HG03575 (cell line): Measurements from ENCODE around the gene MGAT5.
"Not testable (repeated sequence)": the region's sequence is repeated elsewhere in the genome, so short reads cannot be mapped to it uniquely, and the experiment has no call there.

Experiments
- ATAC-seq: cut with Tn5 transposase; IDR thresholded peaks from one replicate; pipeline ENCODE4 v1.9.1; 2021; ENCODE audit not compliant: unreplicated experiment, insufficient number of reproducible peaks, low FRiP score; ENCODE audit errors: extremely low read depth

MGAT5 gene

GRCh38 chr2:134462791-134463698 is 209.2 kb downstream of the MGAT5 start:
- no peak for ATAC-seq

- no peak for ATAC-seq
These were observed 209.8 kb downstream of the MGAT5 start for GRCh38 chr2:134463699-134464022.

GRCh38 chr2:134465228-134466105 is 211.6 kb downstream of the MGAT5 start:
- no peak for ATAC-seq

GRCh38 chr2:134466141-134466540 is 212.3 kb downstream of the MGAT5 start:
- no peak for ATAC-seq

- ATAC-seq: no peak
These were observed 214.3 kb downstream of the MGAT5 start for GRCh38 chr2:134468164-134468563.

- no peak for ATAC-seq
These were observed 214.9 kb downstream of the MGAT5 start for GRCh38 chr2:134468776-134469175.

GRCh38 chr2:134469516-134470115 is 215.7 kb downstream of the MGAT5 start:
- no peak for ATAC-seq

- ATAC-seq: no peak
These were observed 216.8 kb downstream of the MGAT5 start for GRCh38 chr2:134470561-134471168.

- ATAC-seq: not testable (repeated sequence)
These were observed 223.1 kb downstream of the MGAT5 start for GRCh38 chr2:134476982-134477381.

GRCh38 chr2:134479696-134480330 is 225.9 kb downstream of the MGAT5 start:
- ATAC-seq: no peak

GRCh38 chr2:134482131-134482723 is 228.4 kb downstream of the MGAT5 start:
- ATAC-seq: no peak

GRCh38 chr2:134482766-134483340 is 229.0 kb downstream of the MGAT5 start:
- ATAC-seq: no peak

- no peak for ATAC-seq
These were observed 236.0 kb downstream of the MGAT5 start for GRCh38 chr2:134489732-134490384.

- no peak for ATAC-seq
These were observed 236.7 kb downstream of the MGAT5 start for GRCh38 chr2:134490559-134490958.

GRCh38 chr2:134491022-134491421 is 237.2 kb downstream of the MGAT5 start:
- no peak for ATAC-seq

- no peak for ATAC-seq
These were observed 238.0 kb downstream of the MGAT5 start for GRCh38 chr2:134491771-134492441.

- no peak for ATAC-seq
These were observed 239.9 kb downstream of the MGAT5 start for GRCh38 chr2:134493797-134494196.
